RCC 7860 (cell line): ENCODE data around the gene ITIH2.
A peak's percentile ranks its signal among the peaks of the same experiment; 100 is the strongest.
"Not testable (repeated sequence)": the region's sequence is repeated elsewhere in the genome, so short reads cannot be mapped to it uniquely, and the experiment has no call there.

ENCODE experiments used
- DNase-seq: peaks from one replicate; pipeline ENCODE4 v3.0.0-alpha.2; 2015; ENCODE audit warnings: low spot score
- FAIRE-seq: peaks from 2 replicates; lab custom pipeline; 2012; peaks lifted over from hg19 to GRCh38; lab: Jason Lieb, UNC

The ITIH2 gene

DNA sequence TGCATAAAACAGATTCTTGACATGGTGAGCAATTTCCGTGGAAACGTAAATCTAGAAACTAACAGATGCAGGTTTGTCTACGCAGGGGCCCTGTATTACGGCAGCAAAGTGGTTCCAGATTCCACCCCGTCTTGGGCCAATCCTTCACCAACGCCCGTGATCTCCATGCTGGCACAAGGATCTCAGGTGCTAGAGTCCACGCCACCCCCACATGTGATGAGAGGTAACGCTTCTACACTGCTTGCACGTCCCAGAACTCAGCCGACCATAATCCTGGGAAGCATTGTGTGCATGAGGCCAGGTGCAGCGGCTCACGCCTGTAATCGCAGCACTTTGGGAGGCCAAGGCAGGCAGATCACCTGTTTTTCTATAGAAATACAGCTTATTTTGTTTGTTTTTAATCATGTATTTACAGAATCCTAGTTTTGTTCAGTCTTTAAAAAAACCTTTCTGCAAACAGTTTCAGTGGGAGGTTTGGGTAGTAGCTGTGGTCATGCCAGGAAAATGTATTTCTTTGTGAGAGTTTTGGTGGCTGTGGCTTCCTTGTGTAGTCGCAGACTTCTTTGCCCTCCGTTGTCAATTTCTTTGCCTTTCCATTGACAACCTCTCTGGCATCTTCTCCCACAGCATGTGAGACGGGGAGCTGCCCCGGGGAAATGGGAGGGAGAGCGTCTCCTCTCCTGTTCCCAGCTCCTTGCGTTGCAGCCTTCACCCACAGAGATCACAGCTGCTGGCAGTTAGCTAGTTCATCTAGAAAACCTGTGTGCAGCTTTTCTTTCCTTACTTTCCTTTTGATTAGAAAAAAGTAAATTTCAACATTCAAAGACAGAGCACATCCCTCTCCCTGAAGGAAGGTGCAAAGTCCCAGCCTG, 35.7 kb downstream of the ITIH2 start:
- DNase-seq (no peak), FAIRE-seq (no peak)

DNA sequence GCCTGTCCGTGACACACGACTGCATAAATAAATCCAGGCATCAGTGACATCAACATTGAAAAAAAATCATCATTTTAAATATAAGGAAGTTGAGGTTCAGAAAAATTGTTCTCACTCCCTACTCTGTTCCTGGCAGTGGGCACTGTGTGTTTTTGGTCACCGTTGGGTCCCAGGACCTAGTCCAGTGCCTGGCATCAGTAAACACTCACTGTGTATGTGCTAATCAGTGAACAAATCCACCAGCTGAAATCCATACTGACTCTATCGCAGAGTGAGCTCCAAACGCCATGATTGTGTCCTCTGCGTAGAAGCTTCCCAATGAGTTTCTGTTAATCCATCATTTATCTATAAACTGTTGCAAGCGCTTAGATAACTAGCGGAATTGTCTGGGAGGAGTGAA, 41.2 kb downstream of the ITIH2 start:
- FAIRE-seq = no peak

DNA sequence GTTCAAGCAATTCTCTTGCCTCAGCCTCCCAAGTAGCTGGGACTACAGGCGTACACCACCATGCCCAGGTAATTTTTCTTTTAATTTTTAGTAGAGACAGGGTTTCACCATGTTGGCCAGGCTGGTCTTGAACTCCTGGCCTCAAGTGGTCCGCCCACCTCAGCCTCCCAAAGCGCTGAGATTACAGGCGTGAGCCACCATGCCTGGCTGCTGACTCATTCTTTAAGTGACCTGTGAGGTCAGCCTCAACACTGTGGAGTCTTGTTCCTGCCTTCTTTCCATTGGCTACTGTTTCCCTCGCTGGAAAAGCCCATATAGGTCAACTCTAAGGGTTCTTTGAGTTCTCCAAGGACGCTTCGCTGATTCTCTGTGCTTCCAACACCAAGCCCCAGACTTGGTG, 45.5 kb downstream of the ITIH2 start:
- DNase-seq, FAIRE-seq: not testable (repeated sequence)

More for the DNA sequence above, 41.2 kb downstream of the ITIH2 start:
- no peak for DNase-seq

DNA sequence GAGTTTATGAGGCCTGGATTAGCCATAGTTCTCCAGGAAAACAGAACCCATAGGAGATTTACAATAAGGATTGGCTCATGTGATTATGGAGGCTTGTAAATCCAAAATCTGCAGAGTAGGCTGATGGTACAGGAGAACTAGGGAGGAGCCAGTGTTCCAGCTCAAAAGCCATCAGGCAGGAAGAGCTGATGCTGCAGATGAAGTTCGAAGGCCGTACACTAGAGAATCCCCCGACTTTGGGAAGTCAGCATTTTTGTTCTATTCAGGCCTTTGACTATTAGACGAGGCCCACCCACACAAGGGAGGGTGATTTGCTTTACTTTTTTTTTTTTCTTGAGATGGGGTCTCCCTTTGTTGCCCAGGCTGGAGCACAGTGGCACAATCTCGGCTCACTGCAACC, 47.1 kb downstream of the ITIH2 start:
- FAIRE-seq (no peak), DNase-seq (no peak)

DNA sequence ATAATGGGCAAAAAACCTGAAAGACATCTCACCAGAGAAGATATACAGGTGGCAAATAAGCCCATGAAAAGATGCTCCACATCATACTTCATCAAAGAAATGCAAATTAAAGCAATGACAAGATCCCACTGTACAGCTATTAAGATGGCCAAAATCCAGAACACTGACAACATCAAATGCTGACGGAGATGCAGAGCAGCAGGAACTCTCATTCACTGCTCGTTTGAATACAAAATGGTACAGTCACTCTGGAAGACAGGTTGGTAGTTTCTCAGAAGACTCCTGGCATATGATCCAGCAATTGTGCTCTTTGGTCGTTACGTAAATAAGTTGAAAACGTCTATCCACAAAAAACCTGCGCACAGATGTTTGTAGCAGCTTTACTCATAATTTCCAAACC, 49.1 kb downstream of the ITIH2 start:
- no peak for DNase-seq
- no peak for FAIRE-seq

DNA sequence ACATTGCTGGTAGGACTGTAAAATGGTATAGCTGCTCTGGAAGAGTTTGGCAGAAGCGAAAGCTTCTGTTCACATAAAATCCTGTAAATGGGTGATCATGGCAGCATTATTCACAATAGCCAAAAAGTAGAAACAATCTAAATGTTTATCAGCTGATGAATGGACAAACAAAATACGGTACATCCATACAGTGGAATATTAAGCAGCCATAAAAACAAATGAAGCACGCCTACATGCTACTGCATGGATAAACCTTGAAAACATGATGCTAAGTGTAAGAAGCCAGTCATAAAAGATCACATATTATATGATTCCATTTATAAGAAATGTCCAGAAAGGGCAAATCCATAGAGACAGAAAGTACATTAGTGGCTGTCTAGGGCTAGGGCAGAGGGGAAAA, 52.0 kb downstream of the ITIH2 start:
- FAIRE-seq = no peak

DNA sequence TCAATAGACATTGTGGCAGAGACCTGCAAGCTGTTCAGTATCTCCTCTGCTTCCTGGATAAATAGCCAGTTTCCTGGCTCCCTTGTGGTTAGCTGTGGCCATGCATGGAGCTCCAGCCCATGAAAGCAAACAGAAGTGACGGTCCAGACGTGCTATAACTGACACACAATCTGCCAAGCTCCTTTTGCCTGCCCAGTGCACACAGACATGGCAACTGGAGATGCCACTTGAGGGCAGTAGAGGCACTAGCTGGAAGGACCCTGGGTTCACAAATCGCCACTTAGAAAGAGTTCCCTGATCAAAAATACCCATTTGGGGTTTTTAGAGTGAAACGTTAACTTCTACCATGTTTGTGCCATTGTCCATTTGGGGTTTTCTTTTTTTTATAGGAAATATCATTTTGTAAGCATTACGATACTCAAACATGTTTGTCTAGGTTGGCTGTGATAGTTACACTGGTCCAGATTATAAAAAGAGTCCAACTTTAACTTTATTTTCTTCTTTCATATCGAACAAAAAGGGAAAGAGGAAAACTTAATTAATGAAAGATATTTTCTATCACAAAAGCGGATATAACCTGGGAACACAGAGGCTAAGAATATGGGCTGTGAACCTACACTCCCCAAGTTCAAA, 53.4 kb downstream of the ITIH2 start:
- peak; percentile 23 for DNase-seq
- FAIRE-seq = no peak

More for the DNA sequence above, 52.0 kb downstream of the ITIH2 start:
- DNase-seq = no peak

DNA sequence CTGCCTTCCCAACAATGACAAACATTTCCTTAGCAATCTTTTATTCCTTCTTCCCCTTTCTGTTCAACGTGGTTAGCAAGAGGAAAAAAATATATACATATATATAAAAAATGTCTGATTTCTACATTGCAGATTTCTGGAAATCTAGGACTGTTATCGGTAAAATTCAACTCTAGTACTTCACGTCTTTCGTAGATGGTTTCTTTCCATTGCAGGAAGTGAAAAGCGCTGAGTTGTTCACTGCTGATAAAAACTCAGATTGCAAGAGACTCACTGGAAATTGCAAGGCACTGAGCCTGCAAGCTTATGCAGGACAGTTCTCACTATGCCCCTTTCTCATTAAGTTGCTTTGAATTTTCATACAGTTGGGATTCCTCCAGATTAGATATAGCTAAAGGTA, 60.8 kb downstream of the ITIH2 start:
- DNase-seq = no peak
- no peak for FAIRE-seq

DNA sequence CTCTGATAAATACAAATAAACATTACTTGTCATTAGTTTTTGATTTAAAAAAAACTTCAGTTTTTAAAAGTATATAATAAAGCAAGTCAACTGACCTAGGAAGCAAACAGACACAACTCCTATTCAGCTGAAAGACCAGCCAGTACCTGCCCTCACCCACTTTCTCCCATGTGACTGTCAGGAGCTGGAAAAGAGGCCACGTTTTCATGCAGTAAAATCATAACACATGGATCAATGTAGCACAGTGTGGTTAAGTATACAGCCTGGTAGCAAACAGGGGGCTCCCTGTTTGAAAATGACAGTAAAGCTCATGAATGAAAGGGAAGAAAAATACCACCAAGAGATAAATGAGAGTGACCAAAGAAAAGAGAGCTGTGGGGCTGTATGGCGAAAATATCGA, 63.1 kb downstream of the ITIH2 start:
- DNase-seq (no peak), FAIRE-seq (no peak)

DNA sequence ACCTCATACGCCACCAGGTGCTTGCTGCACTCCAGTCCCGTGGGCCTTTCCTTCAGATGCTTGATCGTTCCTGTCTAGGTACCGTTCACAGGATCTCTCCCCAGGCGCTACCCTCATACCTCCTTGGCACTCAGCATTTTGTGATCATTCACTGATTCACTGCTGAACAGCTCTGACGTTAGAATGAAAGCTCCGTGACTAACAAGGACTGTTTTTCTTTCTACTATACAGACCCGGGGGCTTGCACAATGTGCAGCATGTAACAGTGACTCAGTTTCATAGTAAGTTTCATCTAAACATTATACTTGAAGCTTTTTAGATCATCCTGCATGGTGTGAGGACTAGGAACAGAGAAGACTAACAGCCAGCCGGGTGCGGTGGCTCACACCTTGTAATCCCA, 64.1 kb downstream of the ITIH2 start:
- DNase-seq = no peak
- no peak for FAIRE-seq

DNA sequence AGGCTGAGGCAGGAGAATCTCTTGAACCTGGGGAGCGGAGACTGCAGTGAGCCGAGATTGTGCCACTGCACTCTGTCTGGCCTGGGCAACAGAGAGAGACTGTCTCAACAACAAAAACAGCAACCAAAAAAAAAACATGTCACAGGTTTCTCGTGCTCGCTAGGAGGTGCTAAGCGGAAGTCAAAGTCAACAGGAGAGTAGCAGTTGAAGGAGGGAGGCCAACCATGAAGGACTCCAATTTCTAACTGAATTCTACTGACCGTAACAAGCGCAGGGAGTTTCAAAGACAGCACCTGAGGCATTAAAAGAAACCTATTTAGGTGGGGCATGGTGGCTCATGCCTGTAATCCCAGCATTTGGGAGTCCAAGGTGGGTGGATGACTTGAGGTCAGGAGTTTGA, 65.3 kb downstream of the ITIH2 start:
- DNase-seq (no peak), FAIRE-seq (no peak)

DNA sequence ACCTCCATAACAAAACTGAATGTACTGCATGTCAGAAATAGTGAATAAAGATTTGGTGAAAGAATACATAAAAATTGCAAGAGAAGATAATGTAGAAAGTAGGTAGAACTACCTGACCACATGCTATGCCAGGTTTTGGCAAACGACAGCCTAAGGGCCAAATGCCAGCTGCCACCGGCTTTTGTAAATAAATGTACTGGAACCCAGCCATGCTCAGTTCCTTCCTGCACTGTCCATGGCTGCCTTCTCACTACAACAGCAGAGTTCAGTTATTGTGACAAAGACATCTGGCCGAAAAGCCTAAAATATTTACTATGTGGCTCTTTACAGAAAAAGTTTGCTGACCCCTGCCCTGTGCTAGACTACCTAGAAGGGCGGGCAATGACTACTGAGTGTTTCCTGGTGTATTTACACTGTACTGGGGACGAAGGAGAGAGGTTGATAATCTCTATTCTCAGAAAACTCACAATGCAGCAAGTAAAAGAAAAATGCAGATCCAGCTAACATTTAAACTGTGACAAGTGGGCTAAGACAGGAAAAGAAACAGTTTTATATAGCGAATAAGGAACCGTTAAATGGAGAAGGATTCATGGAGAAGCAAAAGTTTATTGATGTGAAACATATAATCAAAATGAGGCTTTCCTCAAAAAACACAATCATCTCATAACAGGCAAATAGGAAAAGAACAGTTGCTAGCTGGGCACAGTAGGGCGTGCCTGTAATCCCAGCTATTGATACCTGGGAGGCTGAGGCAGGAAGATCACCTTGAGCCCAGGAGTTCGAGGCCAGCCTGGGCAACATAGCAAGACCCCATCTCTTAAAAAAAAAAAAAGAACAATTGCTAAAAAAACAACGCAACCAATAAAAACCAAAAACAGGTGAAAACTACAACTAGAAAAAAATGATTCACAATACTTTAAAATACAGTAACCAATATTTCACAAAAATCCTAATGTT, 71.0 kb downstream of the ITIH2 start:
- FAIRE-seq = no peak
- DNase-seq = no peak

DNA sequence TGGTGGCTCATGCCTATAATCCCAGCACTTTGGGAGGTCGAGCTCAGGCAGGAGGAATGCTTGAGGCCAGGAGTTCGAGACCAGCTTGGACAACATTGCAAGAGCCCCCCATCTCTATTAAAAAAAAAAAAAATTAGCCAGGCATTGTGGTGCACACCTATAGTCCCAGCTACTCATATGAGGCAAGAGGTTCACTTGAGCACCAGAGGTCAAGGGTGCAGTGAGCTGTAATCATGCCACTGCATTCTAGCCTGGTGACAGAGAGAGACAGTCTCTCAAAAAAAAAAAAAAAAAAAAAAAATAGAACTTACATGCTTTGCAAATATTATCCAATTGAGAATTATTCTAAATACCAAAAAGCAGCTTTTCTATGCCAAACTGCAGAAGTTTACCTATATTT, 73.7 kb downstream of the ITIH2 start:
- FAIRE-seq = no peak

DNA sequence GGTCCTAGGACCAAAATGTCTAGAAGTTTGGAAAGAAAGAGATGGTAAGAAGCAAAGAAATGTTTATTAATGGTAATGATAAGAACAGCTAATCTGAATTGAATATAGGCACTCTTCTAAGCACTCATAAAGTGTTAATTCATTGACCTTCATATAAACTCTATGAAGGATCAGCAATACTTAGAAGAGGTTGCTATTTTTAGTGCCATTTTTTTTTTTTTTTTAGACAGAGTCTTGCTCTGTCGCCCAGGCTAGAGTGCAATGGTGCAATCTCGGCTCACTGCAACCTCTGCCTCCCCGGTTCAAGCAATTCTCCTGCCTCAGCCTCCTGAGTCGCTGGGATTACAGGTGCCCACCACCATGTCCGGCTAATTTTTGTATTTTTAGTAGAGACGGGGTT, 79.1 kb downstream of the ITIH2 start:
- DNase-seq, FAIRE-seq: not testable (repeated sequence)

More for the DNA sequence above, 73.7 kb downstream of the ITIH2 start:
- no peak for DNase-seq

DNA sequence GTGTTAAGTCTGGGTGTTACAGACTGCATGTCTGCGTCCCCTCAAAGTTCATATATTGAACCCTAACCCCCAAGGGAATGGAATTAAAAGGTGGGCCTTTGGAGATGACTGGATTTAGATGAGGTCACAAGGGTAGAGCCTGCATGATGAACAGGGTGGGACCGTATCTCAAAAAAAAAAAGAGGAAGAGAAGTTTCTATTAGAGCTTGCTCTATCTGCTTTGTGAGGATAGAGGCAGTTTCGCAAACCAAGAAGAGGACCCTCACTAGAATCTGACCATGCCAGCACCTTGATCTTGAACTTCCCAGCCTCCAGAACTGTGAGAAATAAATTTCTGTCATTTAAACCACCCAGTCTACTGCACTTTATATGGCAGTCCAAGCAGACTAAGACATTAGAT, 83.3 kb downstream of the ITIH2 start:
- no peak for FAIRE-seq
- no peak for DNase-seq

DNA sequence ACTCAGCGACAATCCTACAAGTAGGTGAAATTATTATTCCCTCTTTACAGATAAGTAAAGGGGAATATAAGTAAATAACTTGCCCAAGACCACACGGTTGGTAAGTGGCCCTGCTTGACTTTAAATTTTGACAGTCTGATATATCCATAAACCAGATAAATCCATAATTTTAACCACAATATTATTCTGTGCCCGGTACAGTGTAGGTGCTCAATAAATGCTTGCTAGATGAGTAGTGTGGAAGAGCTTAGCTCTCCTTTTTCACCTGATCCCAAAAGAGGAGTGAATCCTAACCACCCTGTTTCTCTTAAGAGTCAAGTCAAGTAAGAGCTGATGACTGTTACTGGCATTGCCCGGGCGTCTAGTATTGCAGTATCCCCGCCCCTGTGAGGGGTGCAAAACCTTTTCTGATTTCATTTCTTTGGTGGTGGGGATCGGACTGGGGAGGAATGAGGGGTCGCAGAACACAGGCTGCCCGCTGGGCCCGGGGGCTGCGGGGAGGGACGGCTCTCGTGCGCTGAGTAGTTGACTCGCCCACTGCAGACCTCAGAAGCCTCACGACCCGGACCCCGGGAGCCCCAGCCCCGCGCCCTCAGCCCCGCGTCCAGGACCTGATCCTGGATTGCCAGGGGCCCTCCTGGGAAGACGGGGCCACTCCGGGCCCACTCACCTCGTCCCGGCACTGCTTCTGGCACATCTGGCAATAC, 84.2 kb downstream of the ITIH2 start:
- no peak for DNase-seq
- no peak for FAIRE-seq

DNA sequence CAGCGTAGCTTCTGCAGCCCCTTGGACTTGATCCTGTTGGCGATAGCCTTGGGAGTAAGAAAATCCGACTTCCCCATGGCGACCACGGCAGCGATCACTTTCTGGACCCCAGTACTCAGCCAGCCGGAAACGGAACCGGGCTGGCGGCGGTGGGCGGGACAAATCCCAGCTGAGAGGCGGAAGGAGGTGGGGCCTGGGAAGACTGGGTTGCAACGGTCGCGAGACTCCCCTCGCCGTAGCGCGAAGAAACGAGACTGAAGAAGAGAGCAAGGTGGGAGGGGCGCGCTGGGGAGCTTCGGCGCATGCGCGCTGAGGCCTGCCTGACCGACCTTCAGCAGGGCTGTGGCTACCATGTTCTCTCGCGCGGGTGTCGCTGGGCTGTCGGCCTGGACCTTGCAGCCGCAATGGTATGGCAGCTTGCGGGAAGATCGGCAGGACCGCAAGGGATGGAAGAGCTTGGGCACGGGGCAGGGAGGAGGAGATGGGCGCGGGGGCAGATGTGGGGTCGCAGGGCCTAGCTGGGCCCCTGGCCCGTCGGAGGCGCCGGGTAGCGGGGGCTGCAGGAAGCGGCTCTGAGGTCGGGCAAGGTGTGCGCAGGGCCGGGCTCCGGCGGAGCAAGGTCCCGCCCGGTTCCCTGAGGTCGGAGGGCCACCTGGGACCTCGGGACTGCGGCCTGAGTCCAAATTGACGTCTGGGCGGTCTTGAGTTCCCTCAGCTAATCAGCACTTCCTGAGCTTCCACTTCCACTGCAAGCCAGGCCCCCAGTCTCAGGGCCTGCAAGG, 84.9 kb downstream of the ITIH2 start, which contains the start of the genes ATP5F1C and KIN:
Gene ATP5F1C, plus strand, starts transcription at position 321 of the 782 bp plus-strand sequence. Its CDS starts 31 bp downstream, at position 352.
Gene KIN, minus strand, starts transcription at position 137 of the 782 bp plus-strand sequence. Its CDS starts 60 bp downstream, at position 77.
- FAIRE-seq (peak; percentile 84), DNase-seq (peak; percentile 93)

DNA sequence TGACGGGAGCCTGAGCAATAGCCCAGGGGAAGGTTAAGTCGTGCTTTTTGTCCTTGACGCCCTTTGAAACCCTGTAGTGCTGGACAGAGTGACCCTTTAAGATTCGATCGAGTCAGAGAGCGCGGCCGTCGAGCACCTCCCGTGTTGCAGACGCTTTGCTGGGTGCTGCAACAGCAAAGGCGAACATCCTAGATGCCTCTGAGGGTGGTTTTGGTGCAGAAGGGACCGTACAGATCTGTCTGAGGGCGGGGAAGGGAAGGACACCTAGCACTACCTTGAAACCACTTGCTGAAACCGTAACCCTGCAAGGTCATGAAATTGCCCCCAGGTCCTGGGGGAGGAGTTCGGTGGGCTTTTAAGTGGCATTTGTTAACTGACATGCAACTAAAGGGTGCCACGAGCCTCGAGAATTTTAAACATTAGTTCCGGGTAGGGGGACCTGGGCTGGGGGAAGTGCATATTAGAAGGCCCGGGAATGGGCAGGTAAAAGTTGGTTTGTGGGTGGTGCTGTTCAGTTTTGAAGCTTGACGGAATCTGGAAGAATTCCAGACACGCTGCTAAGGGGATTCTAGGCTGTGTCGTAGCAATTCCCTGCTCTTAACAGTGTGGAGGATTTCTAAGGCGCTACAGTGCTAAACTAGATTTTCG, 85.6 kb downstream of the ITIH2 start:
- FAIRE-seq (no peak), DNase-seq (no peak)

DNA sequence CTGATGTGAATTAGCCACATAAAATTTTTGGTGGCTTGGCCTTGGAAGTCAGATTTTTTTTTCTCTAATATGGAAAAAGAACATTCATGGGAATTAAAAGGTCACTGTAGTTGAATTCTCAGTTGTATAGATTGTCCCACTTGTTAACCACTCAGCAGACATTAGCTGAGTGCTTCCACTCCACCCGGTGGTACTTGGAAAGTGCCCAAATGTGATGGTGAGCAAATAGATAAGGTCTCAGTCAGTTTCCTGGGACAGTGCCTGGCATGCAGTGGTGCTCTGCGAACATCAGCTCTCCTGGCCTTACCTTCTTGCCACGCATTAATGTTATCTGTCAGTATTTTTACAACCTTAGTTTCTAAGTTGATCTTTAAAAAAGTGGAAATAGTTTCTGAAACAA, 86.3 kb downstream of the ITIH2 start:
- DNase-seq = peak; percentile 29

More for the DNA sequence above, 86.3 kb downstream of the ITIH2 start:
- peak; percentile 45 for FAIRE-seq
